HFF-Myc (cell line): ENCODE measurements around the gene FAM193B.

Experiments used
- DNase-seq: peaks from one replicate; pipeline ENCODE4 v3.0.0-alpha.2; 2011; ENCODE audit warnings: low read depth; ENCODE audit errors: extremely low read depth
- H3K4me3 ChIP-seq: replicated peaks from 2 replicates; pipeline ENCODE4 v1.5.1; 2011; ENCODE audit warnings: low read depth, mild to moderate bottlenecking, control low read depth, low read length
- CTCF ChIP-seq: IDR thresholded peaks from 2 replicates; pipeline ENCODE4 v1.5.1; 2012; ENCODE audit warnings: mild to moderate bottlenecking, low read depth, low read length, control low read depth; ENCODE audit errors: missing control alignments

Gene FAM193B

GRCh38 chr5:177511181-177511580 lies 43.2 kb downstream of the FAM193B start:
- H3K4me3 ChIP-seq: no peak overlapping the region
- DNase-seq: no peak
- TF ChIP-seq CTCF: no peak

- no peak for TF ChIP-seq CTCF
- DNase-seq: no peak
- H3K4me3 ChIP-seq: no peak overlapping the region
These were observed 43.8 kb downstream of the FAM193B start for GRCh38 chr5:177510567-177511053.

- no peak for TF ChIP-seq CTCF
- DNase-seq: no peak
- no peak overlapping the region for H3K4me3 ChIP-seq
These were observed 44.3 kb downstream of the FAM193B start for GRCh38 chr5:177509991-177510566.

- TF ChIP-seq CTCF: no peak
- H3K4me3 ChIP-seq: no peak within 1 kb of the TSS
- DNase-seq: no peak
These were observed 44.9 kb downstream of the FAM193B start, which contains the start of gene DOK3 for GRCh38 chr5:177509381-177509951. Gene DOK3, minus strand, starts transcription at chr5:177509826. Its CDS starts 286 bp downstream, at chr5:177509540.

- no peak for DNase-seq
- H3K4me3 ChIP-seq: no peak overlapping the region
- no peak for TF ChIP-seq CTCF
These were observed 45.5 kb downstream of the FAM193B start for GRCh38 chr5:177508837-177509236.

GRCh38 chr5:177508221-177508611 lies 46.1 kb downstream of the FAM193B start:
- TF ChIP-seq CTCF: no peak
- H3K4me3 ChIP-seq: no peak overlapping the region
- DNase-seq: no peak

GRCh38 chr5:177507596-177508220 lies 46.7 kb downstream of the FAM193B start:
- no peak overlapping the region for H3K4me3 ChIP-seq
- no peak for DNase-seq
- TF ChIP-seq CTCF: no peak
